Body of pancreas (tissue), 4 donors: ENCODE measurements around the gene GSTA4. TPM values are rescaled to one million over a fixed set of nuclear protein-coding genes. Genes with fewer than 3 reads are reported as not detected.
"Not testable (repeated sequence)": the region's sequence is repeated elsewhere in the genome, so short reads cannot be mapped to it uniquely, and the experiment has no call there.

Source experiments
- ATAC-seq: fragments of 150-250 bp; one replicate; pipeline ENCODE4 v1.9.1; 2016
- DNase-seq, 4 donors: peaks; one replicate each; pipeline ENCODE4 v3.0.0-alpha.2; 2019
- H3K27ac ChIP-seq, 4 donors: fragments of 200-600 bp; sonication (generic); 1 replicate in 3 of 4; 2 replicates in 1 of 4; pipeline versions ENCODE4 v1.5.1 to v1.6.1; 2016 to 2019; ENCODE audit warnings: mild to moderate bottlenecking in 1 of 4, mixed read lengths in 1 of 4, moderate library complexity in 1 of 4
- H3K27me3 ChIP-seq, 2 donors: fragments of 200-600 bp; sonication (generic); one replicate each; pipeline ENCODE4 v1.6.0; 2016; ENCODE audit warnings: mild to moderate bottlenecking in 1 of 2
- H3K36me3 ChIP-seq, 2 donors: fragments of 200-600 bp; sonication (generic); replicated peaks in 1 of 2; 2 replicates each; pipeline ENCODE4 v1.5.1; 2016; ENCODE audit warnings: low read depth in 2 of 2; ENCODE audit not compliant: insufficient read depth in 1 of 2
- H3K4me1 ChIP-seq: fragments of 200-600 bp; sonication (generic); one replicate; pipeline ENCODE4 v1.6.0; 2016
- H3K4me3 ChIP-seq, 2 donors: fragments of 200-600 bp; sonication (generic); 1 replicate in 1 of 2; 2 replicates in 1 of 2; pipeline ENCODE4 v1.5.1; 2016 to 2019
- H3K9me3 ChIP-seq, 3 donors: fragments of 200-600 bp; sonication (generic); 1 replicate in 2 of 3; 2 replicates in 1 of 3; pipeline ENCODE4 v1.5.1; 2016
- POLR2A ChIP-seq, 3 donors: fragments of 450-650 bp; IDR thresholded peaks; one replicate each; pipeline ENCODE4 v1.6.1; 2016; ENCODE audit warnings: antibody characterized with exemption in 3 of 3, mild to moderate bottlenecking in 2 of 3
- WGBS, 2 donors: methylation state at CpG; one replicate each; pipeline ENCODE4 v1.1.5; 2017; 5-methylcytosine and 5-hydroxymethylcytosine counted together
- intact Hi-C: fragments of 100-400 bp; cut with DNase I; formaldehyde crosslinking; loops from one replicate; pipeline ENCODE4 v1.15.1; 2023
- total RNA-seq, 2 donors: library from RNA; depleted of rRNA; stranded (reverse); fragments of >200 nt; gene quantifications; one replicate each; pipeline ENCODE4 v1.1.0, GENCODE V29; 2016
- TF ChIP-seq, protein P1 (sequence below), 7 experiments: fragments of 450-650 bp in 4 of 7; fragments of 200-600 bp in 3 of 7; sonication (generic) in 3 of 7; IDR thresholded peaks; one replicate each; pipeline ENCODE4 v1.5.1; 2016 to 2019; ENCODE audit warnings: antibody characterized with exemption in 7 of 7

GSTA4 gene
- total RNA-seq, 2 donors from 2014 or later, result 13.5 to 27.7 TPM

DNA sequence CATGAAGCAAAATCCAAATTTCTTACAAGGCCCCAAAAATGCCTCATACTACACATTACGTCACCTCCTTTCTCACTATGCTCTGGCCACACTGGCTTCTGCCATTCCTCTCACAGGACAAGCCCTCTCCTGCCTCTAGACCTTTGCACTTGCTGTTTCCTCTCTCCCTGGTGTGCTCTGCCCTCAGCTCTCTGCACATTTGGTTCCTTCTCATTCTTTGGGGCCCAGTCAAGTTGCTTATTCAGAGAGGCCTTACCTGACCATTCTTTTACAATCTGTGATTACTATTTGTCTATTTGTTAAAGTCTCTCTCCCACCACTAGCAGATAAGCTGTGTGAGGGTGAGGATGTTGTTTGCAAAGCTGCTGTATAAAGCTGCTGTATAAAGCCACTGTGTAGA is 15.4 kb upstream of the GSTA4 start:
- DNase-seq, result no peak

DNA sequence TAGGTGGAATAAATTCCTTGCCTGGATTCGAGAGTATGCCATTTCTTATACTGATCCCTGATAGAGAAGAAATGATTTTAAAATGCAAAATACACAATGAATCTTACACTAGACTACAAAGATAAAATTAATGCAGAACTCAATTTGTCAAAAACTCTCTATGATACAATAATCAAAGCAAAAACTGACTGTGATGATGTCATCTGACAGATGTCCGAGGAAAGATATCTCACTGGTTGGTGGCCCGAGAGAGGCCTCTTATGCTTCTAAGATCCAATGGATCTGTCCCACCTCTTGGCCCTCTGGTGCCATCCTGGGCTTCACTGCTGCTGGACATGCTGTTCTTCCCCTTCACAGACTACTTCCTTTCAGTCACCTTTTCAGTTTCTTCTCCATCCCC is 14.4 kb upstream of the GSTA4 start:
- H3K27ac ChIP-seq, result no peak overlapping the region
- DNase-seq (no peak), ATAC-seq (no peak)
- H3K4me3 ChIP-seq, result no peak overlapping the region
- H3K36me3 ChIP-seq, result peaks cover 0 to 37% of the 10 kb centered on the region in 2 donors
- no peak for TF ChIP-seq POLR2A (IDR thresholded peaks at IDR 0.05)
- TF ChIP-seq, protein P1, sequence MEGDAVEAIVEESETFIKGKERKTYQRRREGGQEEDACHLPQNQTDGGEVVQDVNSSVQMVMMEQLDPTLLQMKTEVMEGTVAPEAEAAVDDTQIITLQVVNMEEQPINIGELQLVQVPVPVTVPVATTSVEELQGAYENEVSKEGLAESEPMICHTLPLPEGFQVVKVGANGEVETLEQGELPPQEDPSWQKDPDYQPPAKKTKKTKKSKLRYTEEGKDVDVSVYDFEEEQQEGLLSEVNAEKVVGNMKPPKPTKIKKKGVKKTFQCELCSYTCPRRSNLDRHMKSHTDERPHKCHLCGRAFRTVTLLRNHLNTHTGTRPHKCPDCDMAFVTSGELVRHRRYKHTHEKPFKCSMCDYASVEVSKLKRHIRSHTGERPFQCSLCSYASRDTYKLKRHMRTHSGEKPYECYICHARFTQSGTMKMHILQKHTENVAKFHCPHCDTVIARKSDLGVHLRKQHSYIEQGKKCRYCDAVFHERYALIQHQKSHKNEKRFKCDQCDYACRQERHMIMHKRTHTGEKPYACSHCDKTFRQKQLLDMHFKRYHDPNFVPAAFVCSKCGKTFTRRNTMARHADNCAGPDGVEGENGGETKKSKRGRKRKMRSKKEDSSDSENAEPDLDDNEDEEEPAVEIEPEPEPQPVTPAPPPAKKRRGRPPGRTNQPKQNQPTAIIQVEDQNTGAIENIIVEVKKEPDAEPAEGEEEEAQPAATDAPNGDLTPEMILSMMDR (IDR thresholded peaks at IDR 0.05), result no peak
- WGBS, 2 donors, result 80 to 87% methylated on average over 3 of the region's 3 CpGs
- no peaks in the 10 kb centered on the region for H3K9me3 ChIP-seq
- no peaks in the 10 kb centered on the region for H3K4me1 ChIP-seq
- intact Hi-C loops, result loop anchor here (5.0 kb wide), 1 partner anchor 43 kb away; no protein-coding TSS in a partner anchor
- H3K27me3 ChIP-seq, result no peaks in the 10 kb centered on the region

More for the DNA sequence above, 15.4 kb upstream of the GSTA4 start:
- H3K4me3 ChIP-seq, result no peak overlapping the region
- no peaks in the 10 kb centered on the region for H3K27me3 ChIP-seq
- ATAC-seq, result no peak
- H3K36me3 ChIP-seq, result peaks cover 0 to 33% of the 10 kb centered on the region in 2 donors
- no peaks in the 10 kb centered on the region for H3K9me3 ChIP-seq
- 100% methylated on average over 1 of the region's 1 CpG for WGBS, 2 donors
- no peak overlapping the region for H3K27ac ChIP-seq
- TF ChIP-seq, protein P1 (IDR thresholded peaks at IDR 0.05), result no peak
- no peak for TF ChIP-seq POLR2A (IDR thresholded peaks at IDR 0.05)
- intact Hi-C loops, result no loop called here
- no peaks in the 10 kb centered on the region for H3K4me1 ChIP-seq

DNA sequence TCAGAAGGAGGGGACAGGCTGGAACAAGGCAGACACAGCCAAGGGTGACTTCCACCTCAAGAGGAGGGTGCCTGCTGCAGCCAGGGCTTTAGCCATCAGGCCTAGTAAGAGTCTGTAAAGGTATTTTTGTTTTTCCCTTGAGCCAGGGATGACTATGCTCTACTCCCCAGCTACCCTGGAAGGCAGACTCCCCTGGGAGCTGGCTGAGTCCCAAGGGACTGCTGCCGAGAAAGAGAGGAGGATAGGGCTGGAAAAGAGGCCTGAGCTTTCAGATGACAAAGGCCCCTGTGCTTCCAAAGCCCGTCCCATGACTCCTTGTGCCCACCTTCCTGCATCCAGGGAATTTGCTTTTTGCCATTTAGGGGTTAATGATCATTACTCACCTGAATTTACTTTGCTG is 14.0 kb upstream of the GSTA4 start:
- peaks cover 0 to 37% of the 10 kb centered on the region in 2 donors for H3K36me3 ChIP-seq

DNA sequence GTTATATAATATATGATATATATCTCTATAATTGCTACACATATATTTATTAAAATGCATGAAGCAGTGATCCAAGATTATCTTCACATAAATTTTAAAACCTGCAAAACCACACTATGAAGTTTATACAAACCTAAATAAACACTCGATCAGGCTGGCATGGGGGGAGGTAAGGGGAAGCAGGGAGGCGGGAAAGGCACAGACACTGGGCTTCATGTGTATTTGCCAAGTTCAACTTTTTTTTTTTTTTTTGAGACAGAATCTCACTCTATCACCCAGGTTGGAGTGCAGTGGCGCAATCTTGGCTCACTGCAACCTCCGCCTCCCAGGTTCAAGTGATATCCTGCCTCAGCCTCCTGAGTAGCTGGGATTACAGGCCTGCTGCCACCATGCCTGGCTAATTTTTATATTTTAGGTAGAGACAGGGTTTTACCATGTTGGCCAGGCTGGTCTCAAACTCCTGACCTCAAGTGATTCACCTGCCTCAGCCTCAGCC is 13.2 kb upstream of the GSTA4 start:
- intact Hi-C loops, result loop anchor here (5.0 kb wide), 1 partner anchor 44 kb away; no protein-coding TSS in a partner anchor
- DNase-seq, H3K4me3 ChIP-seq, H3K9me3 ChIP-seq, H3K27ac ChIP-seq, H3K27me3 ChIP-seq, ATAC-seq, H3K4me1 ChIP-seq: not testable (repeated sequence)
- H3K36me3 ChIP-seq, result peaks cover 0 to 38% of the 10 kb centered on the region in 2 donors
- WGBS, 2 donors, result 89 to 91% methylated on average over 4 of the region's 4 CpGs

More for the DNA sequence above, 14.0 kb upstream of the GSTA4 start:
- 67 to 89% methylated on average over 2 of the region's 2 CpGs for WGBS, 2 donors
- intact Hi-C loops, result loop anchor here (5.0 kb wide), 1 partner anchor 43 kb away; no protein-coding TSS in a partner anchor
- no peaks in the 10 kb centered on the region for H3K27me3 ChIP-seq
- H3K4me3 ChIP-seq, result no peak overlapping the region
- H3K9me3 ChIP-seq, result no peaks in the 10 kb centered on the region
- no peak for ATAC-seq
- H3K27ac ChIP-seq, result no peak overlapping the region
- TF ChIP-seq POLR2A (IDR thresholded peaks at IDR 0.05), result no peak
- TF ChIP-seq, protein P1 (IDR thresholded peaks at IDR 0.05), result no peak
- DNase-seq, result no peak
- H3K4me1 ChIP-seq, result no peaks in the 10 kb centered on the region

DNA sequence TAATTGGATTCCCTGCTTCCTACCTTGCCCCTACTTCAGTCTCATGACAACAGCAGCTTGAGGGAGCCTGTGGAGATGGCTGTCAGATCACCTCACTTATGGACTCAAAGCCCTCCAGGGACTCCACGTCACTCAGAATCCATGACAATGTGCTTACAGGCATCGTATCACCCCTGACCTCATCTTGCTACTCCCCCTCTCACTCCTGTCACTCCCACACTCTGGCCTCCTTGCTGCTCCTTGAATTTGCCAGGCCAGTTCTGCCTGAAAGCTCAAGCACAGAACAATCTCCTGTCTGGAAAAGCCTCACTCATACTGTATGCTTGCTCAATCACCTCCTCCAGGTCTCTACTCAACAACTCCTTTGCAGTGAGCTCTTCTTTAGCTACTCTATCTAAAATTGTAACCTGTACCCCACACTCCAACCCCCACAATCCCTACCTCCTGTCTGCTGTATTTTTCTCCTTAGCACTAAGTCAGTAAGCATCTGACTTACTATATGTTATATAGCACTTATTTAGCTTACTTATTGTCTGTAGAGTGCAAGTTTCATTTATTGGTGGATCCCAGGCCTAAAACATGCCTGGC is 10.7 kb upstream of the GSTA4 start:
- TF ChIP-seq POLR2A (IDR thresholded peaks at IDR 0.05), result no peak
- TF ChIP-seq, protein P1 (IDR thresholded peaks at IDR 0.05), result no peak
- 86 to 89% methylated on average over 2 of the region's 2 CpGs for WGBS, 2 donors
- Histone ChIP-seq H3K27me3 (no peaks in the 10 kb centered on the region), H3K27ac (no peak overlapping the region), H3K9me3 (no peaks in the 10 kb centered on the region), H3K4me1 (no peaks in the 10 kb centered on the region), H3K36me3 (peaks cover 0 to 32% of the 10 kb centered on the region in 2 donors), H3K4me3 (no peak overlapping the region)
- intact Hi-C loops, result loop anchor here (5.0 kb wide), 1 partner anchor 47 kb away; no protein-coding TSS in a partner anchor
- DNase-seq, result no peak
- ATAC-seq, result no peak
